Esophagus muscularis mucosa (tissue), 4 donors: ENCODE measurements around the gene AFF3. TPM values are rescaled to one million over a fixed set of nuclear protein-coding genes. Genes with fewer than 3 reads are reported as not detected.

Source experiments
- DNase-seq: peaks from one replicate; pipeline ENCODE4 v3.0.0-alpha.2; 2017; ENCODE audit errors: extremely low spot score
- H3K27ac ChIP-seq, 4 donors: fragments of 200-600 bp; sonication (generic); replicated peaks in 1 of 4; 1 replicate in 3 of 4; 2 replicates in 1 of 4; pipeline ENCODE4 v1.5.1; 2016 to 2019; ENCODE audit warnings: mild to moderate bottlenecking in 1 of 4
- H3K27me3 ChIP-seq, 4 donors: fragments of 200-600 bp; sonication (generic); one replicate each; pipeline versions ENCODE4 v1.5.1 to v1.6.0; 2016 to 2019
- H3K36me3 ChIP-seq, 4 donors: fragments of 200-600 bp; sonication (generic); one replicate each; pipeline ENCODE4 v1.5.1; 2016 to 2019
- H3K4me1 ChIP-seq, 4 donors: fragments of 200-600 bp; sonication (generic); one replicate each; pipeline ENCODE4 v1.5.1; 2016 to 2019
- H3K4me3 ChIP-seq, 4 donors: fragments of 200-600 bp; sonication (generic); 1 replicate in 2 of 4; 2 replicates in 2 of 4; pipeline ENCODE4 v1.5.1; 2016 to 2019; ENCODE audit warnings: mild to moderate bottlenecking in 4 of 4, moderate library complexity in 1 of 4
- H3K9me3 ChIP-seq, 4 donors: fragments of 200-600 bp; sonication (generic); 1 replicate in 3 of 4; 2 replicates in 1 of 4; pipeline ENCODE4 v1.5.1; 2016 to 2019
- CTCF ChIP-seq, 3 experiments: fragments of 200-600 bp in 2 of 3; fragments of 450-650 bp in 1 of 3; sonication (generic) in 2 of 3; IDR thresholded peaks; one replicate each; pipeline ENCODE4 v1.5.1; 2017 to 2019; ENCODE audit warnings: antibody characterized with exemption in 3 of 3, mild to moderate bottlenecking in 2 of 3, moderate library complexity in 1 of 3
- EP300 ChIP-seq: sonication (generic); formaldehyde crosslinking; IDR thresholded peaks from one replicate; pipeline ENCODE4 v1.6.1; 2017; ENCODE audit warnings: antibody characterized with exemption
- POLR2A ChIP-seq: fragments of 450-650 bp; IDR thresholded peaks from one replicate; pipeline ENCODE4 v1.6.1; 2017; ENCODE audit warnings: antibody characterized with exemption, moderate library complexity, mild to moderate bottlenecking, low read depth
- POLR2AphosphoS5 ChIP-seq, 2 donors: sonication (generic); formaldehyde crosslinking; IDR thresholded peaks; one replicate each; pipeline ENCODE4 v1.6.1; 2017; ENCODE audit warnings: antibody characterized with exemption in 2 of 2
- WGBS: methylation state at CpG from one replicate; pipeline ENCODE4 v1.1.5; 2018; 5-methylcytosine and 5-hydroxymethylcytosine counted together
- intact Hi-C: fragments of 100-400 bp; cut with DNase I; formaldehyde crosslinking; loops from one replicate; pipeline ENCODE4 v1.15.1; 2023
- total RNA-seq, 4 donors: library from RNA; depleted of rRNA; stranded (reverse); fragments of >200 nt; gene quantifications; one replicate each; pipeline versions ENCODE4 v1.1.0 to v1.2.1, GENCODE V29; 2016

Gene AFF3
- total RNA-seq, 4 donors from 2014 or later: 36.4 to 99.5 (median 56.9) TPM

- TF ChIP-seq CTCF (IDR thresholded peaks at IDR 0.05) (no peak), POLR2AphosphoS5 (IDR thresholded peaks at IDR 0.05) (no peak), POLR2A (no peak), EP300 (no peak)
- H3K4me3 ChIP-seq: no peak overlapping the region
- 88% methylated on average over 8 of the region's 8 CpGs for WGBS
- no peaks in the 10 kb centered on the region for H3K36me3 ChIP-seq
- no peaks in the 10 kb centered on the region for H3K9me3 ChIP-seq
- no peak overlapping the region for H3K27ac ChIP-seq
- DNase-seq: no peak
- H3K4me1 ChIP-seq: peaks cover 0 to 17% (median 8%) of the 10 kb centered on the region in 4 donors
- intact Hi-C loops: no loop called here
- H3K27me3 ChIP-seq: no peaks in the 10 kb centered on the region
These were observed 468.3 kb downstream of the AFF3 start for GRCh38 chr2:99674090-99674489.

GRCh38 chr2:99672766-99673350 lies 469.5 kb downstream of the AFF3 start:
- Histone ChIP-seq H3K27ac (no peak overlapping the region), H3K27me3 (no peaks in the 10 kb centered on the region), H3K36me3 (no peaks in the 10 kb centered on the region), H3K4me1 (peaks cover 0 to 17% (median 8%) of the 10 kb centered on the region in 4 donors), H3K9me3 (no peaks in the 10 kb centered on the region), H3K4me3 (no peak overlapping the region)
- TF ChIP-seq CTCF (IDR thresholded peaks at IDR 0.05) (no peak), POLR2A (no peak), EP300 (no peak), POLR2AphosphoS5 (IDR thresholded peaks at IDR 0.05) (no peak)
- DNase-seq: no peak
- intact Hi-C loops: no loop called here
- WGBS: 70% methylated on average over 8 of the region's 8 CpGs

GRCh38 chr2:99670768-99671734 lies 471.3 kb downstream of the AFF3 start:
- WGBS: 44% methylated on average over 4 of the region's 4 CpGs
- Histone ChIP-seq H3K9me3 (no peaks in the 10 kb centered on the region), H3K4me3 (no peak overlapping the region), H3K4me1 (peaks cover 0 to 17% (median 8%) of the 10 kb centered on the region in 4 donors), H3K36me3 (no peaks in the 10 kb centered on the region), H3K27me3 (no peaks in the 10 kb centered on the region), H3K27ac (no peak overlapping the region)
- no peak for TF ChIP-seq EP300
- TF ChIP-seq CTCF (IDR thresholded peaks at IDR 0.05): no peak
- no peak for TF ChIP-seq POLR2AphosphoS5 (IDR thresholded peaks at IDR 0.05)
- TF ChIP-seq POLR2A: no peak
- DNase-seq: peak; percentile 78
- intact Hi-C loops: no loop called here

GRCh38 chr2:99666256-99666655 lies 476.1 kb downstream of the AFF3 start:
- no peaks in the 10 kb centered on the region for H3K9me3 ChIP-seq
- intact Hi-C loops: no loop called here
- 97% methylated on average over 1 of the region's 1 CpG for WGBS

More at GRCh38 chr2:99666256-99666655, 476.1 kb downstream of the AFF3 start:
- no peak for DNase-seq
- peaks cover 15 to 24% (median 22%) of the 10 kb centered on the region in 4 donors for H3K4me1 ChIP-seq
- H3K36me3 ChIP-seq: no peaks in the 10 kb centered on the region
- TF ChIP-seq POLR2AphosphoS5 (IDR thresholded peaks at IDR 0.05) (no peak), POLR2A (no peak), CTCF (IDR thresholded peaks at IDR 0.05) (peak in 1 of 3 experiments; percentile 19), EP300 (no peak)
- no peak overlapping the region for H3K27ac ChIP-seq
- no peak overlapping the region for H3K4me3 ChIP-seq
- no peaks in the 10 kb centered on the region for H3K27me3 ChIP-seq
